GM19043 (cell line): ENCODE data around the gene OPA3.

Source experiments
- ATAC-seq: cut with Tn5 transposase; IDR thresholded peaks from one replicate; pipeline ENCODE4 v1.9.1; 2021; ENCODE audit warnings: low read depth; ENCODE audit not compliant: unreplicated experiment

The OPA3 gene

GRCh38 chr19:45599286-45599685, 14.7 kb upstream of the OPA3 start:
- no peak for ATAC-seq

GRCh38 chr19:45598267-45599001, 13.8 kb upstream of the OPA3 start:
- no peak for ATAC-seq

DNA sequence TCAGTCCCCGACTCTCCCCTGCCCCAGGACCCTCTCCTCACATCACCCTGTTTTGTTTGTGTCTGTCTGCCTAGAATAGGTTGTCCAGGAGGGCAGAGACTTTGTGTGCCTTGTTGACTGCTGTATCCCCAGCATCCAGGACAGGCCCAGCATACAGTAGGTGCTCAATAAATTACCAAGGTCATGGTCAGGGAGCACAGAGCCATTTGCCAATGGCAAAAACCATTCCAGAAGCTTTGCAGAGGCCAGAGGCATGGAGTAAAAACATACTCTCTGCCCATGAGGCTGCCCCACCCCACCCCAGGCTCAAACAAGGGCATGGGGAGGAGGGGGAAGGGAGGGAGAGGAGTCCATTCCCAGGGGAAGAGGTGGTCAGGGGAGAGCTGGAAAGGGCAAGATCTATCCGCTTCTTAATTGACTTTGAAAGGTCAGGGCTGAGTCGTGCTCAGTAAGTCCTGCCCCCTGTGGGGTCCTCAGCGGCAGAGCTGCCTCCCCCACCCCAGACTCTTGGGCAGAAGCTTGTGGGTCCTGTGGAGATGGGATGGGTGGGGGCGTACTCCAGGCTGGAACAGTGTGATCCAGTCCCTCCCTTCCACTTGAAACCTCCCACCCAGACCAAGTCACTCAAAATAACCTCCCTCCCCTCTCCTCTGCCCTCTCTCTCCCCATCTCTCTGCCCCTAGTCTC, 13.0 kb upstream of the OPA3 start:
- no peak for ATAC-seq

- no peak for ATAC-seq
These were observed 11.2 kb upstream of the OPA3 start for GRCh38 chr19:45595814-45596213.

- ATAC-seq = no peak
These were observed 8.9 kb upstream of the OPA3 start for GRCh38 chr19:45593520-45593919.

DNA sequence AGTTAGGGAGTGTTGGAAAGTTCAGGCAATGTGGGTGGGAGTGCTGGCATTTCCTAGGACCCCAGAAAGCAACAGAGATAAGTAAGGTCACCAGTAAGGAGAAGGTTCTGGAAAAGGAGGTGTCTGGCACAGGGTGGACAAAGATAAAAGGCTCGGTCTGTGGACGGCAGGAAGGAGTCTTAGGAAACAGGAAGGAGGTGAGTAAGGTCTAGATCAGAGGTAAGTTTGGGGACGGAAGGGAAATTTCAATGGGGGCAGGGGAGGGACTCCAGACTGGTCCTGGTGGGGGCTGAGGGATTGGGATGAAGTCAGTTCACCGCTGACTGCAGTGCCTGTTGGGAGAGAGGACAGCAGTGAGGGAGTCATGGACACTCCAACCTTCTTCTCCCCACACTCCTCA, 7.8 kb upstream of the OPA3 start:
- no peak for ATAC-seq

DNA sequence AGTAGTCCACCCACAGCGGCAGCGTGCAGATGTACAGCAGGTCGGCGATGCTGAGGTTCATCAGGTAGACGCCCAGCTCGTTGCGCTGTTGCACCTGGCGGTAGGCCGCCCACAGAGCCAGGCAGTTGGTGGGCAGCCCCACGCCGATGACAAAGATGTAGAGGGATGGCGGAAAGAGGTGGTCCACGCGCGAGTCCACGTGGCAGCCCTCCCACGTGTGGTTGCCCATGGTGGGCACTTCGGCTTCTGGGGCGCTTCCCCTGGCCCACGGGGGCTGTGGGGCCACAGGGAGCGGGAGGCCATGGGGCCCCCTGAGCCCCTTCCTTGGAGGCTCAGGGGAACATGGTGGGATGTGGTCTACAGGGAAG, 7.0 kb upstream of the OPA3 start:
- no peak for ATAC-seq

DNA sequence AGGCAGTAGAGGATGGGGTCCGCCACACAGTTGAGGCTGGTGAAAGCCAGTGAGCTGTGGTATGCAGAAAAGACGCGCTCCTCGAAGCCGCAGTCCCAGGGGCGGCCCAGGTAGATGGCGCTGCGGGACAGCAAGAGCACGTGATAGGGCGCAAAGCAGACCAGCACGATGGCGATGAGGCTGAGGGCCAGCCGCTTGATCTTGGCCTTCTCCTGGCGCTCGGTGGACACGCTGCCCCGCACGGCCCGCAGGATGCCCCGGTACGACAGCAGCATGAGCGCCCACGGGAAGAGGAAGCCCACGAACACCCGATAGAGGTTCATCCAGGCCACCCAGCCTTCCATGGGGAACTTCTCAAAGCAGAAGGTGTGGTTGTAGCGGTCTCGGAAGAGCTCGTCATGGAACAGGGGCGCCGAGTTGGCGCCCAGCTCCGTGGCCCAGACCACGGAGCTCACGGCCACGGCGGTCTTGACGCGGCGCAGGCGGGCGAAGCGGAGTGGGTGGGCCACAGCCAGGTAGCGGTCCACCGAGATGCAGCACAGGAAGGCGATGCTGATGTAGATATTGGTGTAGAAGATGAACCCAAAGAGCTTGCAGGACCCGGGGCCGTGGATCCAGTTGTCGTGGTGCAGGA, 6.5 kb upstream of the OPA3 start:
- no peak for ATAC-seq

DNA sequence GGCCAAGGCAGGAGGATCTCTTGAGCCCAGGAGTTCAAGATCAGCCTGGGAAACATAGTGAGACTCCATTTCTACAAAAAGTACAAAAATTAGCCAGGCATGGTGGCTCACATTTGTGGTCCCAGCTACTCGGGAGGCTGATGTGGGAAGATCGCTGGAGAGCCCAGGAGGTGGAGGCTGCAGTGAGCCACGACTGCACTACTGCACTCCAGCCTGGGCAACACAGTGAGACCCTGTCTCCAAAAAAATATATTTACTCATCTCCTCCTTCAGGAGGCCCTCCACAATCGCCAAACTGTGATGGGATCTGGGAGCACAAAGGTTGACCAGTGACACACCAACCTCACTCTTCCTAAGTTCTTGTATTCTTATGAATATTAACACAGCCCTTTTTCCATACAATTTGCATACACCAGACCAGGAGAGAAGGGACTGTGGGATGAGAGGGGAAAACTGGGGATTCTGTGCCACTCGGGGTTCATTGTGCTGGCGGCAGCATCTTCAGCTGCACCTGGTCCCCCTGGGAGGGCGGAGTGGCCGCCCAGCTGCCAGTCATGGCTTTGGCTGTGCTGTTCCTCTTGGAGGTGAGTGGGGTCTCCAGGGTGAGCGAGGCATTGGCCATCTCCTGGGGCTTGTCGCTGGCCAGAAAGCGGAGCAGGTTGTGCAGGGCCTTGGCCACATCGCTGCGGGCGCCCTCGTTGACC, 5.8 kb upstream of the OPA3 start:
- ATAC-seq = no peak

GRCh38 chr19:45589768-45590167, 5.2 kb upstream of the OPA3 start:
- ATAC-seq = no peak

DNA sequence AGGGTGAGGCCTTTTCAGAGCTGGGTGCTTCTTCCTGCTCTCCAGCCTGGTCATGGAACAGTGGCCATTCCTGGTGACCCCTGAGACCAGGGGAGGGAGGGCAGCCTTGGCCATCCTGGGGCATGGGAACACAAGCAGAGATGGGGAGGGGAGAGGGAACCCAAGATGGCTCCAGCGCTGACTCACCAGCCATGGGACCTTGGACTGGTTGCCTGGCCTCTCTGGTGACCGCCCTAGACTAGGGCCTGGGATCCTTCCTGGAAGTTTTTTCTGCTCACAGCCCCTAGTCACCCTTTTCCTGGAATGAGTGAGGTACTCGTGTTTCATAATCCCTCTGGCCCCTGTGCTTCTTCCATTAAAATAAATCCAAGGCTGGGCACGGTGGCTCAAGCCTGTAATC, 3.3 kb upstream of the OPA3 start:
- no peak for ATAC-seq

- no peak for ATAC-seq
These were observed 566 bp upstream of the OPA3 start for GRCh38 chr19:45585158-45585577.

DNA sequence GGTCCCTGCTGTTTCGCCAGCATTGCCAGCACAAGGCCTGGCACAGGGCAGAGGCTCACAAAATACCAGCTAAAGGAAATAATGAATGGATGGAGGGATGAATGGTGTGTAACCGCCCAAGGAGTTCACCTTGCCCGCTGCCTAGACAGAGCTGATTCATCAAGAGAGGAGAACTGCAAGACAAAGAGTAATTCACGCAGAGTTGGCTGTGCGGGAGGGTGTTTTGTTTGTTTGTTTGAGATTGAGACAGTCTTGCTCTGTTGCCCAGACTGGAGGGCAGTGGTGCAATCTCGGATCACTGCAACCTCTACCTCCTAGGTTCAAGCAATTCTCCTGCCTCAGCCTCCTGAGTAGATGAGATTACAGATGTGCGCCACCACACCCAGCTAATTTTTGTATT, 3.0 kb downstream of the OPA3 start:
- ATAC-seq = no peak

GRCh38 chr19:45578861-45579260, 5.7 kb downstream of the OPA3 start:
- ATAC-seq = no peak

DNA sequence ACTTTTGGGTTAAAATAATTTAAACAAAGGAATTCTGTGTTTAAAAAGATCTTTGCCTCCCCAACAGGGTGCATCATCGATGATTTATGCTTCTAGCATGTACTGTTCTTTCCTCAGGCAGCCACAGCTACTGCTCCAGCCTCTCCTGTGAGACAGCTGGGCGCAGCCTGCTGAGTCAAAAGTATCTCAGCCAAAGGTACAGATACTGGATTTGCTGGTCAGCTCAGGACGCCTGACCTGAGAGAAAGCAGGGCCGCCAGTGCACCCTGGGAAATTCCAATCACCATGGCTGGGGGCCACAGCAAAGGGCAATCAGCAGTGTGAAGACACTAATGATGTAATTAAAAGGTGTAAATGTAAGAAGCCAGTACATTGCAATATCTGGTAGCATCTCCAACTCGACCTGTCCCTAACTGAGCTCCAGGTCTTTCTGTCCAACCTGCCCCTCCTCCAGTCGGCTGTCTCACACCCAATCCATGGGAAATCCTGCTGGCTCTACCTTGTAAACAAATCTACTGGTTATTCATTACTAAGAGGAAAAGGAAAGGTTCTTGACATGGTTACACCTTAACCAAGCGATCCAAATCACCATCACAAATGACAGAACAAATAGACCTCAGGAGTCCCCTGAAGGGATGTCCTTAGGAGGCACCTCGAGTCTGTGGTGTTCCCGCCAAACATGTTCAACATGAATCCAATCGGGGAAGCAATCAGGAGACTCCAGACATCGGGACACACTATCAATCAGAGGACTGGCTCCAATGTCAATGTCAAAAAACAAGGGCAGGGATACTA, 7.3 kb downstream of the OPA3 start:
- no peak for ATAC-seq

- no peak for ATAC-seq
These were observed 7.9 kb downstream of the OPA3 start for GRCh38 chr19:45576682-45577081.

DNA sequence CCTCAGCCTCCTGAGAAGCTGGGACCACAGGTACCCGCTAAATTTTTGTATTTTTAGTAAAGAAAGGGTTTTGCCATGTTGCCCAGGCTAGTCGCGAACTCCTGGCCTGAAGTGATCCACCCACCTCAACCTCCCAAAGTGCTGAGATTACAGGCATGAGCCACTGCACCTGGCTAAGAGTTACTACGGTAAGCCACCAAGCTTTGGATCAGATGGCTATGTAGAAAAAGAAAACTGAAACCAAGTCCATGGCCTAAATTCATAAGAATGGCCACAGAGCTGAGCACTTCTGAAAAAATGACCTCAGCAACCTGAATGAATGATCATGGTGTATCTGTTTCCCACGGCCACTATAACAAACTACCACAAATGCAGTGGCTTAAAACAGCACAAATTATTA, 9.4 kb downstream of the OPA3 start:
- no peak for ATAC-seq

DNA sequence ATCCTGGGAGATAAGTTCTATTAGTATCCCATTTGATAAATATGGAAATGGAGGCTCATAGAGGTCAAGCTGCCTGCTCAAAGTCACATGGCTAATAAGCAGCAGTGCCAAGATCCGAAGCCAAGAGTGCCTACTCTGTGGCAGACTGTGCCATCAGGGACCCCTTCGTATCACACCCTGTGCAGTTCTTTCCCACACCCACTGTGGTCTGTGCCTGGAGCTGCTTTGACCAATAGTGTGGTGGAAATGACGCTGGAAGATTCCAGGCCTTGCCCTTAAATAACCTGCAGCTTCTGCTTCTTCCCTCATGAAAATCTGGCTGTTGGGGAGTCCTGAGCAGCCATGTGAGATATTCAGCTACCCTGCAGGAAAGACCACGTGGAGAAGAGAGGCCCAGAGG, 10.1 kb downstream of the OPA3 start:
- ATAC-seq = no peak

DNA sequence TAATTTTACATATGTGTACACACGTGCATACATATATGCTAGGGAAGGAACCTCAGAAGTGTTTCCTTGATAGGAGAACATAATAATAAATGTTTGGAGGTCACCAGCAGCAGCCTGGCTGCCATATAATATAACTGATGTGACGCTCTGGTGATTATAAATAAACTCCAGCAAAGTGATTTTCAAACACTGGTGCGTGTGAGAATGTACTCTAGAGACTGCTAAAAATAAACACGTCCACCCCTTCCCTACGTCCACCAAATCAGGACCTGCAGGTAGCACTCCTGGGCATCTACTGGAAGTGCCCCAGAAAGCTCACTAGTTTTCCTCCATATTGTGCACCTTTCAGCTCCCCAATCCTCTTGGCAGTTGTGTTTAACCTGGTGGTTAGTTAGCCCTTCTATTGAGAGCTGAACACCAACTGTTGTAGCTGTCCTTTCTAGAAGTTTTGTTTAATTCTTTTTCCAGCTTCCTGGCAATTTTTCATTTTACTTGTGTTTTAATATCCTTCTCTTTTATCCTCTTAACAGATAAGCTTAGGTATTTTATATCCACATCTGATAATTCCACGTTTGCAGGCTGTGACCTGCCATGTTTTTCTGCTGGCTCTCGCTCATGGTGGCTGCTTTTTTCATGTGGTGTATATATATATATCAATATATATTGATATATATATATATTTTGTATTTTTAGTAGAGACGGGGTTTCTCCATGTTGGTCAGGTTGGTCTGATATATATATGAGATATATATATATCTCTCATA, 13.0 kb downstream of the OPA3 start:
- ATAC-seq = no peak
